Astrocyte (in vitro differentiated cells and primary cell): ENCODE data around the gene NAV3. TPM values are rescaled to one million over a fixed set of nuclear protein-coding genes. Genes with fewer than 3 reads are reported as not detected.

Source experiments
- DNase-seq: peaks from one replicate; pipeline ENCODE4 v3.0.0-alpha.2; 2010; ENCODE audit warnings: low read depth
- FAIRE-seq: peaks from 2 replicates; lab custom pipeline; 2011; peaks lifted over from hg19 to GRCh38; lab: Jason Lieb, UNC
- H2AFZ ChIP-seq: 2 replicates; pipeline ENCODE4 v1.6.0; 2012; ENCODE audit warnings: low read depth, low read length, inconsistent platforms
- H3K27ac ChIP-seq: 2 replicates; pipeline ENCODE4 v1.5.1; 2011; ENCODE audit warnings: low read depth, low read length, inconsistent platforms
- H3K27me3 ChIP-seq: 2 replicates; pipeline ENCODE4 v1.6.0; 2011; ENCODE audit warnings: low read length, inconsistent platforms; ENCODE audit not compliant: insufficient read depth
- H3K36me3 ChIP-seq: 2 replicates; pipeline ENCODE4 v1.5.1; 2011; ENCODE audit warnings: low read length, inconsistent platforms; ENCODE audit not compliant: insufficient read depth
- H3K4me1 ChIP-seq: 2 replicates; pipeline ENCODE4 v1.5.1; 2011; ENCODE audit warnings: low read length, inconsistent platforms; ENCODE audit not compliant: insufficient read depth
- H3K4me2 ChIP-seq: 2 replicates; pipeline ENCODE4 v1.6.0; 2012; ENCODE audit warnings: low read length, inconsistent platforms
- H3K4me3 ChIP-seq: 2 replicates; pipeline ENCODE4 v1.5.1; 2011; ENCODE audit warnings: low read depth, mild to moderate bottlenecking, low read length, inconsistent platforms; ENCODE audit not compliant: insufficient read depth
- H3K79me2 ChIP-seq: 2 replicates; pipeline ENCODE4 v1.6.0; 2012; ENCODE audit warnings: mild to moderate bottlenecking, low read length, inconsistent platforms; ENCODE audit not compliant: insufficient read depth
- H3K9ac ChIP-seq: 2 replicates; pipeline ENCODE4 v1.6.0; 2012; ENCODE audit warnings: mild to moderate bottlenecking, low read length, inconsistent platforms
- H3K9me3 ChIP-seq: 2 replicates; pipeline ENCODE4 v1.5.1; 2012; ENCODE audit warnings: low read depth, mild to moderate bottlenecking, low read length, inconsistent platforms; ENCODE audit not compliant: insufficient read depth
- H4K20me1 ChIP-seq: 2 replicates; pipeline ENCODE4 v1.6.0; 2012; ENCODE audit warnings: low read length, inconsistent platforms; ENCODE audit not compliant: insufficient read depth
- H3K27ac Mint-ChIP-seq: one replicate; pipeline ENCODE4 v1.8.0; 2021; ENCODE audit warnings: mild to moderate bottlenecking, mixed read lengths; ENCODE audit not compliant: unreplicated experiment
- H3K27me3 Mint-ChIP-seq: one replicate; pipeline ENCODE4 v1.8.0; 2021; ENCODE audit warnings: low read depth, mixed read lengths; ENCODE audit not compliant: unreplicated experiment
- H3K36me3 Mint-ChIP-seq: one replicate; pipeline ENCODE4 v1.8.0; 2021; ENCODE audit warnings: low read depth, mixed read lengths; ENCODE audit not compliant: unreplicated experiment
- H3K4me1 Mint-ChIP-seq: one replicate; pipeline ENCODE4 v1.8.0; 2021; ENCODE audit warnings: low read depth, mixed read lengths; ENCODE audit not compliant: unreplicated experiment
- H3K4me3 Mint-ChIP-seq: one replicate; pipeline ENCODE4 v1.8.0; 2021; ENCODE audit warnings: mild to moderate bottlenecking, moderate library complexity, mixed read lengths; ENCODE audit not compliant: unreplicated experiment
- H3K9me3 Mint-ChIP-seq: one replicate; pipeline ENCODE4 v1.8.0; 2021; ENCODE audit warnings: mild to moderate bottlenecking, mixed read lengths; ENCODE audit not compliant: unreplicated experiment
- EZH2 ChIP-seq: IDR thresholded peaks from 2 replicates; pipeline ENCODE4 v1.6.1; 2012; ENCODE audit warnings: mild to moderate bottlenecking, low read length, inconsistent platforms; ENCODE audit not compliant: insufficient read depth
- total RNA-seq: library from RNA; stranded (reverse); gene quantifications from 2 replicates; pipeline ENCODE4 v1.2.1, GENCODE V29; 2021
- TF ChIP-seq, protein P1 (sequence below): IDR thresholded peaks from 2 replicates; pipeline ENCODE4 v1.5.1; 2011; ENCODE audit warnings: low read depth, mild to moderate bottlenecking, inconsistent platforms, low read length, moderate library complexity; ENCODE audit not compliant: insufficient read depth

NAV3 gene
- total RNA-seq, 1 donor from 2014 or later: 24.1 TPM

DNA sequence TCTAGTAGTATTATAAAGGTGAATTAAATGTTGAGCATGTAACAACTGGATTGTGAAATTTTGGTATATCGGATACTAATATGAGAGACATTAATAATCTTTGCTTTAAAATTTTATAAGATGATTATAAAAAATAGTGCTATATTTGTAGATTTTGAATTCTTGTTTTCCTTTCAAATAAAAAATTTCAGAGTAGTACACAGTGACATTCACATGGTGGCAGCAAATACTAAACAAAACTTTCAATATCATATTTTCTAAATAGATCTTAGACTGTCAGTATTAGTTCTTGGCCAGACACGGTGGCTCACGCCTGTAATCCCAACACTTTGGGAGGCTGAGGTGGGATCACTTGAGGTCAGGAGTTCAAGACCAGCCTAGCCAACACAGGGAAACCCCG is 166.0 kb downstream of the NAV3 start:
- TF ChIP-seq, protein P1, sequence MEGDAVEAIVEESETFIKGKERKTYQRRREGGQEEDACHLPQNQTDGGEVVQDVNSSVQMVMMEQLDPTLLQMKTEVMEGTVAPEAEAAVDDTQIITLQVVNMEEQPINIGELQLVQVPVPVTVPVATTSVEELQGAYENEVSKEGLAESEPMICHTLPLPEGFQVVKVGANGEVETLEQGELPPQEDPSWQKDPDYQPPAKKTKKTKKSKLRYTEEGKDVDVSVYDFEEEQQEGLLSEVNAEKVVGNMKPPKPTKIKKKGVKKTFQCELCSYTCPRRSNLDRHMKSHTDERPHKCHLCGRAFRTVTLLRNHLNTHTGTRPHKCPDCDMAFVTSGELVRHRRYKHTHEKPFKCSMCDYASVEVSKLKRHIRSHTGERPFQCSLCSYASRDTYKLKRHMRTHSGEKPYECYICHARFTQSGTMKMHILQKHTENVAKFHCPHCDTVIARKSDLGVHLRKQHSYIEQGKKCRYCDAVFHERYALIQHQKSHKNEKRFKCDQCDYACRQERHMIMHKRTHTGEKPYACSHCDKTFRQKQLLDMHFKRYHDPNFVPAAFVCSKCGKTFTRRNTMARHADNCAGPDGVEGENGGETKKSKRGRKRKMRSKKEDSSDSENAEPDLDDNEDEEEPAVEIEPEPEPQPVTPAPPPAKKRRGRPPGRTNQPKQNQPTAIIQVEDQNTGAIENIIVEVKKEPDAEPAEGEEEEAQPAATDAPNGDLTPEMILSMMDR: no peak
- Mint-ChIP-seq H3K9me3 (no peaks in the 10 kb centered on the region), H3K27ac (no peak overlapping the region), H3K4me1 (peaks cover 18% of the 10 kb centered on the region), H3K36me3 (no peaks in the 10 kb centered on the region), H3K27me3 (no peaks in the 10 kb centered on the region), H3K4me3 (no peak overlapping the region)
- Histone ChIP-seq H3K9ac (no peak overlapping the region), H3K27me3 (no peaks in the 10 kb centered on the region), H3K36me3 (peaks cover 9% of the 10 kb centered on the region), H3K4me3 (no peak overlapping the region), H3K27ac (no peak overlapping the region), H2AFZ (no peak overlapping the region), H3K9me3 (no peaks in the 10 kb centered on the region), H4K20me1 (no peaks in the 10 kb centered on the region), H3K4me2 (no peak overlapping the region), H3K4me1 (peaks cover 14% of the 10 kb centered on the region), H3K79me2 (no peaks in the 10 kb centered on the region)
- DNase-seq (no peak), FAIRE-seq (no peak)

DNA sequence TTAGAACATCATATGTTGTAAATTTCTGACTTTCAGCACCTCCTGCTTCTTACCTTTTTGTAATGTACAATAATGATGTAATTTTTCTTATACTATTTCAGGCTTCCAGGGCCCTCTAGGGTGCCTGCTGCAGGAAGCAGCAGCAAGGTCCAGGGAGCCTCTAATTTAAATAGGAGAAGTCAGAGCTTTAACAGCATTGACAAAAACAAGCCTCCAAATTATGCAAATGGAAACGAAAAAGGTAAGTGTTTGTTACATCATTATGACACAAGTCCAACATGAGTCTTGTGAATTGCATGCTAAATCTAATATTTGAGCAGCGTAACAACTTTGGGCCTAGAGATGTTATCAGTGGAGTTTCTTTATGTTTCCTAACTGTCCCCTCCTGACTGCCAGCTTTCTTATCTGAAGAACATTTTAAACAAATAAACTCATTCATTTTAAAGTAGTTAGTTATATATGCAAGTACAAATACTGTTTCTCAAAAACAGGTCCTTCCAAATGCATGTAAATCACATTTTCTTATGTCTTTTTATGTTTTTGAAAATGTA is 167.6 kb downstream of the NAV3 start:
- Mint-ChIP-seq H3K36me3 (no peaks in the 10 kb centered on the region), H3K27ac (peak overlapping the region; percentile 38)

DNA sequence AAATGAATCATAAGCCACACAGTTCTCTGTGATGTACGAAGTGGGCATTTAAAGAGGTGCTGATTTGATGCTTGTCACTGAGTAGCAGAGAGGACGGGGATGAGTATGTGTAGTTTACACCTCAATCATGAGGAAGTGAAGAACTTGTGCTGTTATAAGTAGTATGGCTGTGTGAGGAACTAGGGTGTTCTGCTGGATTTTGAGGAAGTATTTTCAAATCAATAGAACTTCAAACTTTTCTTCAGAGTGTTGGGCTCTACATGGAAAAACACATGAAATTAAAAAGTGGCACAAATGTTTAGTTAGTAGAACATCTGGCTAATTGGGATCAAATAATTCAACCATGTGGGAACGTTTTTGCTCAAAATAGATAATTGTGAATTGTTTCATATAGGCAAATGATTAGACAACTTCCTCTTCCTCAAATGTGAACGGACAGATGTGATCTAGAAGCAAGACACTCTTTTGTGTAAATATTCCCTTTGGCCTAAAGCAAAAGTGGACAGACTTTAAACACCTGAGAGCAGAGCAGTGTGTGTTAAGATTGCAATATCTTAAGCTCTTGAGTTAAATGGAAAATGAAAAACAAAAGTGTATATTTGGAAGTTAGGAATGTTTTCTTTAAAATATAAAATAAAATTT is 168.5 kb downstream of the NAV3 start:
- Mint-ChIP-seq H3K4me3 (no peak overlapping the region), H3K27me3 (no peaks in the 10 kb centered on the region), H3K27ac (no peak overlapping the region), H3K36me3 (no peaks in the 10 kb centered on the region), H3K9me3 (no peaks in the 10 kb centered on the region), H3K4me1 (peaks cover 15% of the 10 kb centered on the region)
- no peak overlapping the region for H3K9ac ChIP-seq
- DNase-seq (no peak), FAIRE-seq (no peak)
- H3K4me2 ChIP-seq: no peak overlapping the region
- H3K4me3 ChIP-seq: no peak overlapping the region
- TF ChIP-seq EZH2: no peak
- TF ChIP-seq, protein P1: no peak
- peaks cover 17% of the 10 kb centered on the region for H3K36me3 ChIP-seq
- no peaks in the 10 kb centered on the region for H3K27me3 ChIP-seq
- no peaks in the 10 kb centered on the region for H3K79me2 ChIP-seq
- H3K4me1 ChIP-seq: peaks cover 14% of the 10 kb centered on the region
- no peak overlapping the region for H3K27ac ChIP-seq
- H2AFZ ChIP-seq: no peak overlapping the region
- H4K20me1 ChIP-seq: no peaks in the 10 kb centered on the region
- H3K9me3 ChIP-seq: no peaks in the 10 kb centered on the region

More for the DNA sequence above, 167.6 kb downstream of the NAV3 start:
- Histone ChIP-seq H3K4me3 (no peak overlapping the region), H3K9me3 (no peaks in the 10 kb centered on the region), H3K79me2 (no peaks in the 10 kb centered on the region), H3K4me1 (peaks cover 14% of the 10 kb centered on the region), H4K20me1 (no peaks in the 10 kb centered on the region), H3K9ac (no peak overlapping the region), H3K27ac (no peak overlapping the region), H3K27me3 (no peaks in the 10 kb centered on the region), H2AFZ (no peak overlapping the region), H3K36me3 (peaks cover 12% of the 10 kb centered on the region), H3K4me2 (no peak overlapping the region)
- TF ChIP-seq, protein P1: no peak
- no peak for TF ChIP-seq EZH2
- H3K27me3 Mint-ChIP-seq: no peaks in the 10 kb centered on the region
- H3K9me3 Mint-ChIP-seq: no peaks in the 10 kb centered on the region
- no peak overlapping the region for H3K4me3 Mint-ChIP-seq
- no peak for FAIRE-seq
- peaks cover 15% of the 10 kb centered on the region for H3K4me1 Mint-ChIP-seq
- no peak for DNase-seq
